PFSK-1 (cell line): ENCODE results near the gene BRWD1.

Source experiments
- FOXP2 ChIP-seq: optimal IDR thresholded peaks from 2 replicates; pipeline ENCODE3; 2011; ENCODE audit warnings: borderline replicate concordance, control low read depth, inconsistent platforms; ENCODE audit not compliant: insufficient read depth; ENCODE audit errors: extremely low read length, extremely low read depth
- POLR2AphosphoS5 ChIP-seq: IDR thresholded peaks from 2 replicates; pipeline ENCODE4 v1.6.1; 2012; ENCODE audit warnings: low read depth, mild to moderate bottlenecking, control low read depth, low read length, moderate library complexity
- REST ChIP-seq, 2 experiments: IDR thresholded peaks; 2 replicates each; pipeline versions ENCODE4 v1.6.1 to v1.8.0; 2011 to 2012; ENCODE audit warnings: low read depth in 2 of 2, low read length in 2 of 2, control low read depth in 1 of 2, inconsistent platforms in 1 of 2, mild to moderate bottlenecking in 1 of 2, moderate library complexity in 1 of 2; ENCODE audit not compliant: insufficient read depth in 1 of 2
- TAF1 ChIP-seq: IDR thresholded peaks from 2 replicates; pipeline ENCODE4 v1.6.1; 2012; ENCODE audit warnings: low read length, control low read depth, borderline replicate concordance; ENCODE audit not compliant: insufficient read depth

GRCh38 chr21:39196838-39197237 lies 116.6 kb downstream of the BRWD1 start:
- TF ChIP-seq FOXP2 (no peak), POLR2AphosphoS5 (no peak), TAF1 (no peak), REST (IDR thresholded peaks at IDR 0.05; ENCODE audit: insufficient read depth in 1 of 2, low read depth in 2 of 2, low read length in 2 of 2) (no peak)
